OCI-LY3 (cell line): ENCODE measurements around the gene CYBRD1.

Source experiments
- CTCF ChIP-seq: fragments of 200-600, 300-600 bp; sonication (generic); IDR thresholded peaks from 2 replicates; pipeline ENCODE4 v1.5.1; 2014; ENCODE audit warnings: antibody characterized with exemption, low read length, low read depth
- EZH2phosphoT487 ChIP-seq: fragments of 200-600 bp; shearing (Covaris generic); IDR thresholded peaks from 2 replicates; pipeline ENCODE4 v1.6.1; 2018; ENCODE audit warnings: antibody characterized with exemption, mixed run types, low read depth

DNA sequence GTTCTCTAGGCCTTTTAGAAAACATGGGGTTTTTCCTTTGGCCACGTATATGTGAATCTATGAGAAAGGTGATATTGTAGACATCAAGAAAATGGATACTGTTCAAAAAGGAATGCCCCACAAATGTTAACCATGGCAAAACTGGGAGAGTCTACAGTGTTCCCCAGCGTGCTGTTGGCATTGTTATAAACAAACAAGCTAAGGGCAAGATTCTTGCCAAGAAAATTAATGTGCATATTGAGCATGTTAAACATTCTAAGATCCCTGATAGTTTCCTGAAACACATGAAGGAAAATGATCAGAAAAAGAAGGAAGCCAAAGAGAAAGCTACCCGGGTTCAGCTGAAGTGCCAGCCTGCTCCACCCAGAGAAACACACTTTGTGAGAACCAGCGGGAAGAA is 64.9 kb downstream of the CYBRD1 start:
- TF ChIP-seq CTCF (no peak), EZH2phosphoT487 (no peak)
